Rectal smooth muscle tissue (tissue), 1 donor: ENCODE results near the gene SLC16A5.
"Not testable (repeated sequence)": the region's sequence is repeated elsewhere in the genome, so short reads cannot be mapped to it uniquely, and the experiment has no call there.

Experiments used
- H3K27ac ChIP-seq: one replicate; pipeline ENCODE4 v1.7.0; 2013; ENCODE audit warnings: low read depth, low read length, inconsistent platforms
- H3K27me3 ChIP-seq: one replicate; pipeline ENCODE4 v1.7.0; 2013; ENCODE audit warnings: low read length; ENCODE audit not compliant: control insufficient read depth, insufficient read depth
- H3K36me3 ChIP-seq: one replicate; pipeline ENCODE4 v1.7.0; 2013; ENCODE audit warnings: low read length; ENCODE audit not compliant: control insufficient read depth, insufficient read depth
- H3K4me1 ChIP-seq: one replicate; pipeline ENCODE4 v1.7.0; 2013; ENCODE audit warnings: low read length; ENCODE audit not compliant: control insufficient read depth, insufficient read depth
- H3K4me3 ChIP-seq: one replicate; pipeline ENCODE4 v1.7.0; 2013; ENCODE audit warnings: low read length
- H3K9ac ChIP-seq: one replicate; pipeline ENCODE4 v1.7.0; 2013; ENCODE audit warnings: low read length

Gene SLC16A5

DNA sequence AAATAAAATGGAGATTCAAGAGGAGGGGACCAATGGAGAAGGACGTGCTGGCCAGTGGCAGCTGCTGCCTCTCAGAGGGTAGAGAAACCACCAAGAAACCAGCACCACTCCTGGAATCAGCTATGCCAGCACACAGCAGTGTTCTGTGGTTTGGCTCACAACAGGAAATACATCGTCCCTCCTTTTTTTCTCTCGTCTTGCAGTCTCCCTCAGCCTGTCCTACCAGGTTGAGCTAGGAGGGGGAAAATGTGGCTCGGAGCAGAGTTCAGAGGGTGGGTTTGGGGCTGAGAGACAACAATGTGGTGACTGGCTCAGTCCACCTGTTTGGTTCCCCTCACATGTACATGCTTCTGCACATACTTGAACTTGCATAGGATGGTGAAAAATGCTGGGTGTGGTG, 19.9 kb upstream of the SLC16A5 start:
- H3K4me3 ChIP-seq = no peak overlapping the region
- no peaks in the 10 kb centered on the region for H3K4me1 ChIP-seq
- peaks cover 16% of the 10 kb centered on the region for H3K36me3 ChIP-seq
- H3K27ac ChIP-seq = no peak overlapping the region
- no peaks in the 10 kb centered on the region for H3K27me3 ChIP-seq
- no peak overlapping the region for H3K9ac ChIP-seq

DNA sequence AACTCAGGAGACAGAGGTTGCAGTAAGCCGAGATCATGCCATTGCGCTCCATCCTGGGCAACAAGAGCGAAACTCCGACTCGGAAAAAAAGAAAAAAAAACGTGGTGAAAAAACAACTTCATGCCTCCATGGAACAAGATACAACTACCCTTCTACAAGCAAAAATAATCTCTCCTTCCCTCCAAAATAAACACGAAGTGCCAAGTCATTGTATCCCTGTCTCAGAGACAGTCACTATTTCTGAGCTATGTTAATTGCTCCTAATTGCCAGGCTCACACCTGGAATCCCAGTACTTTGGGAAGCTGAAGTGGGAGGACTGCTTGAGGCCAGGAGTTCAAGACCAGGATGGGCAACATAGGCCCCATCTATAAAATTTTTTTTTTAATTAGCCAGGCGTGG, 19.0 kb upstream of the SLC16A5 start:
- Histone ChIP-seq H3K27ac (no peak overlapping the region), H3K27me3 (no peaks in the 10 kb centered on the region), H3K4me1 (no peaks in the 10 kb centered on the region), H3K9ac (no peak overlapping the region), H3K36me3 (peaks cover 7% of the 10 kb centered on the region), H3K4me3 (no peak overlapping the region)

DNA sequence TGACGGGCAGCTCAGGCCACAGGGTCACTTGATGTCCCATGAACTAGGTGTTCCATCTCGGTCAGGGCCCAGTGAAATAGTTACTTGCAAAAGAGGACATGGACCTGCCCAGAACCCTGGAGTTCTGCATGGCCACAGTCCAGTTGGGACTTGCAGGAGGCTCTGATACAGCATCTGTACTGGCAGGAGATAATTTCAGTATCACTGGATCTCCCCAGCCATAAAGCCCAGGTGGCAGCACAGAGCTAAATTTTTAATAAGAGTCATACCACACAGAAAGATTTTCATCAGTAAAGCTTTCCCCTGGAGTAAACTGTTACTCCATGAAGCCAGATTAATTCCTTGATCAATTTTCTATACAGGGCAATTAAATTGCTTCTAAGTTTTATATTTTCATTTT, 18.0 kb upstream of the SLC16A5 start:
- Histone ChIP-seq H3K4me1 (peaks cover 3% of the 10 kb centered on the region), H3K4me3 (no peak overlapping the region), H3K36me3 (no peaks in the 10 kb centered on the region), H3K27ac (no peak overlapping the region), H3K27me3 (no peaks in the 10 kb centered on the region), H3K9ac (no peak overlapping the region)

DNA sequence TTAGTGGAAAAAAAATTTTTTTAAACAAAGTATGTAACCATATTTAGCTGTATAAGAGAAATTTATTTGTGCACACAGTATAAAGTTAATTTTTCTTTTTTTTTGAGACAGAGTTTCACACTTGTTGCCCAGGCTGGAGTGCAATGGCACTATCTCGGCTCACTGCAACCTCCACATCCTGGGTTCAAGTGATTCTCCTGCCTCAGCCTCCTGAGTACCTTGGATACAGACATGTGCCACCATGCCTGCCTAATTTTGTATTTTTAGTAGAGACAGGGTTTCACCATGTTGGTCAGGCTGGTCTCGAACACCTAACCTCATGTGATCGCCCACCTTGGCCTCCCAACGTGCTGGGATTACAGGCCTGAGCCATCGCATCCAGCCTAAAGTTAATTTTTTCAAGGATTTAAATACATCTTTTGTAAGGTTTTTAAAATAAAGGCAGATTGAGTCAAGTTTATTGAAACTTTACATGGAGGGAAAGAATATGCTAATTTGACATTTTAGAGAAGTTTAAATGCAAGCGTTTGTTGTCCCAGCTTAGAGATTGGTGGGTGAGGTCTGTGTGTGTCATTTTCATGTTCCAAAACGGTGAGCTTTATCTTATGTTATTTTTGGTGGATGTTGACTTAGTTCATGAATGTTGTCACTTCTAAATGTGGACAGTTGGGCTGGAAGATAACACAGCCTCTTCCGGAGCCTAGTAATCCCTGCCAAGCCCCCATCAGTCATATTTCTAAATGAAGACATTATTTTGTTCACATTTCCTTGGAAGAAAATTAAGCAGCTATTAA, 16.1 kb upstream of the SLC16A5 start:
- H3K27ac ChIP-seq, H3K36me3 ChIP-seq, H3K4me1 ChIP-seq, H3K4me3 ChIP-seq, H3K27me3 ChIP-seq, H3K9ac ChIP-seq: not testable (repeated sequence)

DNA sequence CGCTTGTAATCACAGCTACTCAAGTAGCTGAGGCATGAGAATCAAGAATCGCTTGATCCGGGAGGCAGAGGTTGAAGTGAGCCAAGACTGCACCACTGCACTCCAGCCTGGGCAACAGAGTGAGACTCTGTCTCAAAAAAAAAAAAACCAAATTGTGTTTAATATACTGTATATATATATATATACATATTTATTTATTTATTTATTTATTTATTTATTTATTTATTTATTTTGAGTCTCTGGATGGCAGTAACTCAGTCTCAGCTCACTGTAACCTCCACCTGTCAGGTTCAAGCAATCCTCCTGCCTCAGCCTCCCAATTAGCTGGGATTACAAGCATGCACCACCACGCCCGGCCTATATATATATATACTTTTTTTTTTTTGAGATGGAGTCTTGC, 14.8 kb upstream of the SLC16A5 start:
- H3K27ac ChIP-seq, H3K4me1 ChIP-seq, H3K9ac ChIP-seq, H3K36me3 ChIP-seq, H3K4me3 ChIP-seq, H3K27me3 ChIP-seq: not testable (repeated sequence)

DNA sequence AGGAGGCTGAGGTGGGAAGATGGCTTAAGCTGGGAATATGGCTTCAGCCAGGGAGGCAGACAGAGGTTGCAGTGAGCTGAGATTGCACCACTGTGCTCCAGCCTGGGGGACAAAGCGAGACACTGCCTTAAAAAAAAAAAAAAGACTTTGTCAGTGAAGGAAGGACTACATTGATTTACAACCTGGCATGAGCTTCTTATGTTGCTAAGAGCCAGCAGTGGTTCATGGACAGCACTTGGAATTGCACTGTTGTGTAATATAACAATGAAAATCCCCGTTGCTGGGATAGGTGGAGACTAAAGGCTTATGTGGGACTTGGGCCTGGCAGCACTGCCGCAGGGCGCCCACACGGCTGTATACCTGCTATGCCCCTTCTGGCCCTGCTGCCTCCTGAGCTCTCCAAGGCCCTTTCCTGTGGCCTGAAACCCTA, 14.1 kb upstream of the SLC16A5 start:
- no peak overlapping the region for H3K4me3 ChIP-seq
- H3K9ac ChIP-seq = no peak overlapping the region
- H3K27ac ChIP-seq = peak overlapping the region; percentile 62
- no peaks in the 10 kb centered on the region for H3K36me3 ChIP-seq
- no peaks in the 10 kb centered on the region for H3K27me3 ChIP-seq
- peaks cover 3% of the 10 kb centered on the region for H3K4me1 ChIP-seq

DNA sequence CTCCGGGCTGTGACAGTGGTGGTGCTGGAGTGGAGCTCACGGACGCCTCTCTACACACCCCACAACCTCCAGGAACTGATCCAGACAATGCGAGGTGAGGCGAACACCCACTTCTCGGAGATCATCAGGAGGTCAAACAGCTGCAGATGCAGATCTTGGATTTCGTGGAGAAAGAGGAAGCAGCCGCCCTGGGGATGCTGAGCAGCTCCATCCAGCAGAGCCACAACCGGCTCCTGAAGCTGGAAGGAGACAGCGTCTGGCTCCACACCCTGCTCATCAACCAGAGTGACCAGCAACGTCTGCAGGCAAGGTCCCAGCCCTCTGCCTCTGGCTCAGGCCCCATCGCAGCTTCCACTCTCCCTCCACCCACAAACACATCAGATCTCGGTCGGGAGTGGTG, 13.2 kb upstream of the SLC16A5 start:
- H3K9ac ChIP-seq = no peak overlapping the region
- H3K4me3 ChIP-seq = no peak overlapping the region
- H3K27me3 ChIP-seq = no peaks in the 10 kb centered on the region
- no peaks in the 10 kb centered on the region for H3K36me3 ChIP-seq
- H3K27ac ChIP-seq = no peak overlapping the region
- peaks cover 3% of the 10 kb centered on the region for H3K4me1 ChIP-seq

DNA sequence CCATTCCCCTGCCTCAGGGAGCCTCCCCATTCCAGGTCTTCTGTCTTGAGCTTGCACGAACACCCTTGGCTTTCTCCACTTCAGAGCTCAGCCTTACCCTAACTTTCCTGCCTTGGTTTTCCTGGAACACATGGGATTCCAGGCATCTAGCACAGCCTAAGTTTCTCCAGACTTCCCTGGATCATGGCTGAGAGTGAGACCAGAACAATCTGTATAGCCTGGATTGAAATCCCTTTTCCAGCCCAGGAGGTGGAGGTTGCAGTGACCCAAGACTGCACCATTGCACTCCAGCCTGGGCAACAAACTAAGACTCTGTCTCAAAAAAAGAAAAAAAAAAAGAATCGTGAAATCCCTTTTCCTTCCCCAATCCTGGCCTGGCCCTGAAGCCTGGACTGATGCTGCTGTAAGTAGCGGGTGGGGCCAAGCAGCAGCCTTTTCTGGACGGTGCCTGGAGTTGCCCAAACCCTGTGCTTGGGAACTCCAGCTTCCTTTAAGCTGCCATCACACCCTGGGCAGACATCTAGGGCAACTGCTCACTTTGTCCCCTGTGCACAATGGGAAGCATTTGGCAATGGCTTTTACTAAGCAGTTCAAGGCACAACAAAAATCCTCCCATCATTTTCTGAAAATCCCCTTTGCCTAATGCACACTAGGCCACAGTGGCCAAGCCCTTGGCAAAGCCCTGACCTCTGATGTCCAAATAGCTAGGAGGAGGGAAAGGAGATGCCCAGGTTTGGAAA, 12.0 kb upstream of the SLC16A5 start:
- Histone ChIP-seq H3K27ac (peak overlapping the region; percentile 8), H3K9ac (no peak overlapping the region), H3K4me1 (peaks cover 3% of the 10 kb centered on the region), H3K36me3 (no peaks in the 10 kb centered on the region), H3K4me3 (no peak overlapping the region), H3K27me3 (no peaks in the 10 kb centered on the region)

DNA sequence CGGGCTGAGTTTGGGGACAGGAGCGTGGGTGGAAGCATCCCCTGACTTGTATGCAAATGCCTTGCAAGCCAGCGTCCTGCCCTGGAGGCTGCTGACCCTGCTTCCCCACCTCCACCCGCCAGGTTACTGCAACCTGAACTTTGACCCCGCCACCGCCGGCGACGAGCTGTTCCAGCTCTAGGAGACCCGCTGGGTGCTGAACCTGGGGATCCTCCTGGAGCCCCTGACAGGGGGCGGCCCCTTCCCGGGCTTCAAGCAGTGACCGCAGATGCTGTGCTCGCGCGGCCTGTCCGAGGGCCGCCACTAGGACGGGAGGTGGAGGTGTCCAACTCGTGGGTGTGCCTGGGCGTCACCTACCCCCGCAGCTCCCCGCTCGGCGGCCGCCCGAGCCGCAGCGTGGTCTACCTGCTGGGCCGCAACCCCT, 10.7 kb upstream of the SLC16A5 start:
- H3K4me3 ChIP-seq = peak overlapping the region; percentile 65
- no peaks in the 10 kb centered on the region for H3K36me3 ChIP-seq
- H3K9ac ChIP-seq = peak overlapping the region; percentile 45
- peaks cover 3% of the 10 kb centered on the region for H3K4me1 ChIP-seq
- peak overlapping the region; percentile 86 for H3K27ac ChIP-seq
- no peaks in the 10 kb centered on the region for H3K27me3 ChIP-seq

DNA sequence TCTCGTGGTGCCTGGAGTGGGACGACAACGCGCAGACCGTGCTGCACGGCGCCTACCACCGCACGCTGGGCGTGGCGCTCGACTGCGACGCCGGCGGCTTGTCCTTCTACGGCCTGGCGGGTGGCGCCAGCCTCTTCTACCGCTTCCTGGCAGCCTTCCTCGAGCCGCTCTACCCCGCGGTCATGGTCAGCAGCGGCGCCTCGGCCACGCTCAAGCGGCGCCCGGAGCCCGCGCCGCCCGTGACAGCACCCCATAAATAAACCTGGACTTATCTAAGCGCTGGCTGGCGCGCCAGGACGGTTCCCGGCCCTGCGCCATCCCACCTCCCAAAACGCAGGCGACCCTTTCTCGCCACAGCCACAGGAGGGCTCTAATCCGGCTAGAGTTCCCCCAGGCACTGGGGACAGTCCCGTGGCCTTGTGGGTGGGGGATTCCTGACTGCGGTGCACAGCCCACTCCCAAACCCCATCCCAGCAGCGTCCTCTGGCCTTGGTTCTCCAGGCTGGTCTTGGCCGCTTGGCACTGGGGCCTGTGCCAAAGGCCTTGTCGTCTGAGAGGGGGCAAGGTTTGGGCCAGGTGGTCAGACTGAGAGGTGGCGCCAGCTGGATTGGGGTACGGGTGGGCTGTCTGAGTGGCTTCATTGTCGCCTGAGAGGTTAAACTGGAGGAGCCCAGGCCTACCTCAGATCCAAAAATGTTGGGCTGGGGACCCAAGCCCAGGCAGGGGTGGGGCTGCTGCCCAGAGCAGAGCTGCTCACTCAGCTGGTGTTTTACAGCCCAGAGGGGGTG, 10.1 kb upstream of the SLC16A5 start:
- Histone ChIP-seq H3K4me1 (peaks cover 3% of the 10 kb centered on the region), H3K27ac (peak overlapping the region; percentile 86), H3K9ac (peak overlapping the region; percentile 57), H3K27me3 (no peaks in the 10 kb centered on the region), H3K4me3 (peak overlapping the region; percentile 65), H3K36me3 (no peaks in the 10 kb centered on the region)

DNA sequence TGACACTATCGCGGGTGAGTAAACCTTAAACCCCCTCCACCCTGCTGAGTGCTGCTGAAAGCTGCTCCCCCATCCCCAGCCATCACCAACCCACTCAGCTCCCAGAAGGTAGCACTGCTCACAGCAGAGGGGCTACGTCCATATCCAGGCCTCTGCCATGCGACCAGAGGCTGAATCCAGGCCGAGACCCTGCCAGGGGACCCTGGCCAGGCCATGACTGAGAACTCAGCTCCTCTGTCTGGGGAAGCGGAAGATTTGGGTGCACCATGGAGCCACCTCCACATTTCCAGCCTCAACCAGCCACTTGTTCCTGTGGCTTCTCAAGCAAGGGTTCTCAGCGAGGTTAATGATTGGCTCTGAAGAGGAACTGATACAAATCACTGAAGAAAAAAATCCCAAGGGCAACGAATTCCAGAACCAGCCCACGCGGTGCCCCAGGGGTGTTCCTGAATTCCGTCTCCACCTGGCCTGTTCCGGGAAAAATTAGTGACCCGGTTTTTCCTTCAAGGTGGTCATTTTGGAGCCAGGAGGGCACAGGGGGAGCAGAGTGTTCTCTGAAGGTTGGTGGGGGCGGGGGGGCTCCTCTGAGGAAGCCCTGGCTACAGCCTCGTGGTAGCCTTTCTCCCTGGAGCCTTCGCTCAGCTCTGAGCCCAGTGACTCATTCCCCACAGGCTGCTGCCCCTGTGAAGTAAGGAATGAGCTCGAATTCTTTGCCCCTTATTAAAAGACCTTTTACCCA, 9.3 kb upstream of the SLC16A5 start:
- peak overlapping the region; percentile 86 for H3K27ac ChIP-seq
- no peak overlapping the region for H3K4me3 ChIP-seq
- H3K4me1 ChIP-seq = peaks cover 3% of the 10 kb centered on the region
- no peaks in the 10 kb centered on the region for H3K36me3 ChIP-seq
- H3K27me3 ChIP-seq = no peaks in the 10 kb centered on the region
- peak overlapping the region; percentile 57 for H3K9ac ChIP-seq

DNA sequence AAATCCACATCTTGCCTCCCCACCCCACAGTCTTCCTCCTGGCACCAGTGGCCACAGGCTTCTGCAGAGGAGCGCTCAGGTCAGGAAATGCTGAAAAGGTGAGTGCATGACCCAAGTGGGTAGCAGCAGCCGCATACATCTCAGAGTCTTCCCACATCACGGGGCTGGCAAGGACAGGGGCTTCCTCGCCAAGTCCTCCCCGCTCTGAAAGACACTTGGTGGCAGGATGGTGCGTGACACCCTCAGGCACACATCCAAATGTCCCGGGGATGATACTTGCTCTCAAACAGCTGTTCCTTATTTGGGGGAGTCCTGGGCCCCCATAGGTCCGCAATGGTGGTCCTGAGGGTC, 8.8 kb upstream of the SLC16A5 start:
- Histone ChIP-seq H3K27ac (no peak overlapping the region), H3K4me1 (peaks cover 1% of the 10 kb centered on the region), H3K27me3 (no peaks in the 10 kb centered on the region), H3K36me3 (no peaks in the 10 kb centered on the region), H3K4me3 (no peak overlapping the region), H3K9ac (no peak overlapping the region)
